Activated B cell treated with CpG ODN at 0.5 μM for 24 hours (primary cell): ENCODE results near the gene MAB21L4. TPM values are rescaled to one million over a fixed set of nuclear protein-coding genes. Genes with fewer than 3 reads are reported as not detected.

ENCODE experiments used
- ATAC-seq: fragments of 200-7000 bp; cut with Tn5 transposase; one replicate; pipeline ENCODE4 v1.10.0; 2021; ENCODE audit warnings: low read depth, mild to moderate bottlenecking, moderate library complexity
- CTCF ChIA-PET: fragments of 350-600 bp; sonication (Branson Sonifier 250); formaldehyde crosslinking; loops from one replicate; lab custom pipeline; 2021; ENCODE audit warnings: antibody characterized with exemption; lab: Charles Lee
- POLR2A ChIA-PET: fragments of 350-600 bp; sonication (Branson Sonifier 250); formaldehyde crosslinking; loops from one replicate; lab custom pipeline; 2021; ENCODE audit warnings: antibody characterized with exemption; lab: Charles Lee
- DNase-seq: peaks from one replicate; pipeline ENCODE4 v3.0.0; 2022
- H3K27ac Mint-ChIP-seq: one replicate; pipeline ENCODE4 v1.8.0; 2020; ENCODE audit warnings: mixed read lengths
- H3K27me3 Mint-ChIP-seq: one replicate; pipeline ENCODE4 v1.8.0; 2021; ENCODE audit warnings: mixed read lengths
- H3K36me3 Mint-ChIP-seq: one replicate; pipeline ENCODE4 v1.8.0; 2021; ENCODE audit warnings: low read depth, mixed read lengths
- H3K4me1 Mint-ChIP-seq: one replicate; pipeline ENCODE4 v1.8.0; 2021; ENCODE audit warnings: mixed read lengths
- H3K4me3 Mint-ChIP-seq: one replicate; pipeline ENCODE4 v1.8.0; 2020; ENCODE audit warnings: mild to moderate bottlenecking, mixed read lengths
- H3K9me3 Mint-ChIP-seq: one replicate; pipeline ENCODE4 v1.8.0; 2020; ENCODE audit warnings: mixed read lengths
- CTCF ChIP-seq: fragments of 200-600 bp; IDR thresholded peaks from one replicate; pipeline ENCODE4 v1.8.0; 2022; ENCODE audit warnings: antibody characterized with exemption, mild to moderate bottlenecking
- intact Hi-C: fragments of 100-400 bp; cut with micrococcal nuclease; formaldehyde crosslinking; loops from one replicate; pipeline ENCODE4 v1.15.1; 2024
- total RNA-seq: library from RNA; stranded (reverse); gene quantifications from 2 replicates; pipeline ENCODE4 v1.2.3, GENCODE V29; 2022

Gene MAB21L4
- total RNA-seq, 1 donor from 2014 or later = not detected

DNA sequence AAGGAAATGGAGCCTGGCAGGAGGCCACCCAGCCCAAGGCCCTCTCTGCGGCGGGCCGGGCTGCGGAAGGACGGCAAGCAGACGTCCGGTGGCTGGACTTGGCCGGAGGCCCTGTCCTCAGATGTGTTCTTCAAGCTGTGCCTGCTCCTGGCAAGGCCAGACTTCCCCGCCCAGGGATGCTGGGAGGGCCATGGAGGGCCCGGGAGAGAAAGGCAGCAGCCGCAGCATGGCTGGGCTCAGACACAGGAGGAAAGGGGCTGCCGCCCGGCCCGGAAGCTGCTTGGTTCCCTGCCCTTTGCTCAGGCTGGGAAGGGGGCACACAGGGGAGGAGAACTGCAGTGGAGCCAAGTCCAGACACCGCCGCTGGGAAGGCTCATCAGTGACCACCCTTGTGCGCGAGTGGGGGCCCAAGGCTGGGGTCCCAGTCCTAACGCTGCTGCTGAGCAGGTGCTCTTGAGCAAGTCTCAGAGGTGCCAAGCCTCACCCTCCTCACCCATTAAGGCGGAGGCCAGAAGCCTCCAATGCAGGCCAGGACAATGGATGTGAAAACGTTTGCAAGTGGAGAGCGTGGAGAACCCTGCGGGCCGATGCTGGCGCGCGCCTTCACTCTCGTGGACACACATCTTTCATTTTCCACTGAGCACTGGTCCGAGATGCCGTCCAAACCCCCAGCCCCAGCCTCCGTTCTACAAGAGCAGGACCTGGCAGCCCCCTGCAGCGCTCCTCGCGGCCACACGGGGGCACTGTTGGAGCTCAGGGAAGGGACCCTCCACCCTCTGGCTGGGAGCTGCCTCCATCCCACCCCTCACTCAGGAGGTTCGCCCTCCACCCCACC lies 18.1 kb upstream of the MAB21L4 start:
- peaks cover 24% of the 10 kb centered on the region for H3K27me3 Mint-ChIP-seq
- H3K4me1 Mint-ChIP-seq = peaks cover 11% of the 10 kb centered on the region
- H3K4me3 Mint-ChIP-seq = no peak overlapping the region
- H3K36me3 Mint-ChIP-seq = no peaks in the 10 kb centered on the region
- ChIA-PET POLR2A (interaction anchor here (0.6 to 1.2 kb wide), 2 partner anchors 218 to 235 kb away, joined by 3 to 7 read pairs; partner anchors contain the start of gene PASK), CTCF (interaction anchor here (0.7 to 1.5 kb wide), 6 partner anchors 14 to 344 kb away, joined by 3 to 5 read pairs (median 3); partner anchors contain the start of gene PASK)
- no peaks in the 10 kb centered on the region for H3K9me3 Mint-ChIP-seq
- peak; percentile 66 for DNase-seq
- TF ChIP-seq CTCF = peak; percentile 15
- intact Hi-C loops = loop anchor here (1.0 to 2.0 kb wide), 3 partner anchors 69 to 297 kb away; partner anchors contain the start of gene PPP1R7
- ATAC-seq = peak; percentile 71
- no peak overlapping the region for H3K27ac Mint-ChIP-seq

DNA sequence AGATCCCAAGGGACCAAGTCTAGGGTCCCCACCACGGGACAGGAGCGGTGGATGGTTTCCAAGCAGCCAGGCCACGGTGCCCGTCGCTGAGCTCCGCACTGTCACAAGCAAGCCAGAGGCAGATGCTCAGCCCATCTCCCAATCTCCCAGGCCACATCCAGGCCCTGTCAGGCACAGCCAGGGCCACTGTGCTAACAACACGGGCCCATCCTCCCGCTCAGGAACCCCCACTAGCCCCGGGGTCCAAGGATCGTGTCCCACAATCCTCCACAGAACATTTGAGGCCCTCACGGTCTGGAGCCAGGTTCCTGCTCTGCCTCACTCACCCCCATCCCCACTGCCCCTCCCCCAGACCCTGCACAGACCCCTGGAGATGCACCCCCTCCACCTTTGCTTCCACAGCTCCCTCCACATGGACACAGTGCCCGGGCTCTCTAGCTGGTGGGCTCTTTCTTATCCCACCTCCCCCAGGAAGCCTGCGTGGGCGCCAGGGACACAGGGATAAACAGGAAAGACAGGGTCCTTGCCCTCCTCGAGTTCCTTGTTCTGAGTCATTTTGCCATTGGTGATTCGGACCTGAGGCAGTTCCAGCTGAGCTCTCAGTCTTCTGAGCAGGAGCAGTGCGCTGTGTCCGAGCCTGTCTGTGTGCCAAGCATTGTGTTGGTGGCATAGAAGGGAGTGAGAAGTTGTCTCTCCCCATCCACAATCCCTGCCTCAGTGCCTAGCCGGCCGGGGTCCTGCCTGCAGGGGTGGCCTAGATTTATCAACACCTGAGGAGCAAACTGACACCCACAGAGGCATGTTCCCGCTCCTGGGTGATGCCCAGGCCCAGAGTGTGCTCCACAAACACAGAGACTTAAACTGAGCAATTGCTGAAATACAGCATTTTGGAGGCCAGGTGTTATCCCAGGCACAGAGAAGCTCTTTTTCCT lies 17.2 kb upstream of the MAB21L4 start:
- Mint-ChIP-seq H3K4me3 (no peak overlapping the region), H3K36me3 (no peaks in the 10 kb centered on the region), H3K9me3 (no peaks in the 10 kb centered on the region), H3K27me3 (peaks cover 24% of the 10 kb centered on the region), H3K27ac (no peak overlapping the region), H3K4me1 (peaks cover 11% of the 10 kb centered on the region)
- DNase-seq (no peak), ATAC-seq (no peak)
- ChIA-PET CTCF (interaction anchor here (1.5 kb wide), 1 partner anchor 238 kb away, joined by 5 read pairs; no protein-coding TSS in a partner anchor), POLR2A (no interaction called here)
- no peak for TF ChIP-seq CTCF
- intact Hi-C loops = no loop called here

DNA sequence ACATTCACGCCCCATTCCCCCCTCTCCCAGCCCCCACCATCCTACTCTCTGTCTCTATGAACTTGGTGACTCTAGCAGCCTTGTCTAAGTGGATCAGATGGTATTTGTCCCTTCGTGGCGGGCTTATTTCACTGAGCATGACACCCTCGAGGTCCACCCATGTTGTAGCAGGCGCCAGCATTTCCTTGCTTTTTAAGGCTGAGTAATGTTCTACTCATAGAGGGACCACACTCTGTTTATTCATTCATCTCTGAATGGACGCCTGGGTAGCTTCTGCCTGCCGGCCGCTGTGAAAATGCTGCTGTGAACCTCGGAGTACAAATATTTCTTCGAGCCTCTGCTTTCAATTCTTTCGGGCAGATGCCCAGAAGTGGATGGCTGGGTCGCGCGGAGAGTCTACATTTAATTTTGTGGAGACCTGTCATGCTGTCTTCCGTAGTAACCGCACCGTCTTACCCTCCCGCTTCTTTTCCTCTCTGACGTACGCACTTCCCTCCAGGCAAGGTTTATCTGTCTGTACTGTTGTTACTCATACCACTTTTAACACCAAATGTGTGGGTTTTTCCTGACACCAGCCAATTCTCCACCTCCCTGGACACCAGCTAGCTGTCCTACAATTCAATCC lies 15.8 kb upstream of the MAB21L4 start:
- H3K36me3 Mint-ChIP-seq = no peaks in the 10 kb centered on the region
- TF ChIP-seq CTCF = no peak
- intact Hi-C loops = no loop called here
- no peak overlapping the region for H3K4me3 Mint-ChIP-seq
- DNase-seq (no peak), ATAC-seq (no peak)
- no peaks in the 10 kb centered on the region for H3K9me3 Mint-ChIP-seq
- H3K27me3 Mint-ChIP-seq = peaks cover 24% of the 10 kb centered on the region
- ChIA-PET CTCF (no interaction called here), POLR2A (no interaction called here)
- peaks cover 7% of the 10 kb centered on the region for H3K4me1 Mint-ChIP-seq
- no peak overlapping the region for H3K27ac Mint-ChIP-seq

DNA sequence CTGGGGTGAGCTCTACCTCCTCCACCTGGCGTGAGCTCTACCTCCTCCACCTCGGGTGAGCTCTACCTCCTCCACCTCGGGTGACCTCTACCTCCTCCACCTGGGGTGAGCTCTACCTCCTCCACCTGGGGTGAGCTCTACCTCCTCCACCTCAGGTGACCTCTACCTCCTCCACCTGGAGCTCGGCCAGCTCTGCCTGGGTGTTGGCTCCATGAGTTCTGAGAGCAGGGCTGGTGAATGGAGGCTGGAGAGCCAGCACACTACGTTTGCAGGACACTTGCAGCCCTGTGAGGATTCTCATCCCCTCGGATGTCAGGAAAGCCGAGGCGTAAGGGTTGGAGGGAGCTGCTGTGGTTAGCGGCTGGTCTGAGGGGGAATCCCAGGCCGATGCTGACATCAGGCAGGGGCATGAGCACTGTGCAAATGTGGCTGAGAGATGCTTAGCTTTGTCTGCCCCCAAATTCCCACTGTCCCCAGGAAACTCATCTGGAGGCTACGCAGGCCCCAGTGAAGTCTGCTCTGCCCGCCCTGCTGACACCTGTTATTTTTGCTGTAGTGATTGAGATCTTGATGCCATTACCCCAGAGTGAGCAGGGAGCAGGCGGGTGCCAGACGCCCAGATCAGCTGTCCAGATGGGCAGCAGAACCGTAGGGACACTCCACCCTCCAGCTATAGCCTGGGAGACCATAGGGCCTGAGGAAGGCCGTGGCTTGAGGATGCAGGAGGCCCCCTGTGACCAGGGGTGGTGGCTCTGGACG lies 13.4 kb upstream of the MAB21L4 start:
- no peak for ATAC-seq
- H3K4me3 Mint-ChIP-seq = no peak overlapping the region
- H3K27me3 Mint-ChIP-seq = peaks cover 24% of the 10 kb centered on the region
- ChIA-PET CTCF (no interaction called here), POLR2A (no interaction called here)
- no peaks in the 10 kb centered on the region for H3K36me3 Mint-ChIP-seq
- DNase-seq = no peak
- TF ChIP-seq CTCF = no peak
- no peaks in the 10 kb centered on the region for H3K9me3 Mint-ChIP-seq
- no peaks in the 10 kb centered on the region for H3K4me1 Mint-ChIP-seq
- no peak overlapping the region for H3K27ac Mint-ChIP-seq
- intact Hi-C loops = no loop called here
